ENCODE measurements around the gene ALDH1L2. TPM values are rescaled to one million over a fixed set of nuclear protein-coding genes. Genes with fewer than 3 reads are reported as not detected.

Gene ALDH1L2
- total RNA-seq, 4 donors from 2014 or later: 4.0 to 8.1 (median 7.1) TPM

- TF ChIP-seq CTCF (IDR thresholded peaks at IDR 0.05) (no peak), EP300 (IDR thresholded peaks at IDR 0.05) (no peak), POLR2AphosphoS5 (IDR thresholded peaks at IDR 0.05) (no peak), POLR2A (IDR thresholded peaks at IDR 0.05) (no peak)
- no peak overlapping the region for H3K4me3 ChIP-seq
- no peaks in the 10 kb centered on the region for H3K4me1 ChIP-seq
- H3K9me3 ChIP-seq: no peaks in the 10 kb centered on the region
- WGBS, 2 donors (ENCODE audit: low coverage in 1 of 2): 75 to 87% methylated on average over 3 of the region's 3 CpGs
- no peaks in the 10 kb centered on the region for H3K27me3 ChIP-seq
- ATAC-seq: no peak
- H3K27ac ChIP-seq: no peak overlapping the region
- peaks cover 0 to 15% of the 10 kb centered on the region in 2 donors for H3K36me3 ChIP-seq
These were observed 7.3 kb downstream of the ALDH1L2 start for GRCh38 chr12:105076913-105077312.

GRCh38 chr12:105076098-105076497 is 8.2 kb downstream of the ALDH1L2 start:
- H3K27ac ChIP-seq: no peak overlapping the region
- ATAC-seq: no peak
- no peaks in the 10 kb centered on the region for H3K4me1 ChIP-seq
- H3K4me3 ChIP-seq: no peak overlapping the region
- no peaks in the 10 kb centered on the region for H3K9me3 ChIP-seq
- no peaks in the 10 kb centered on the region for H3K27me3 ChIP-seq
- no peak for TF ChIP-seq EP300 (IDR thresholded peaks at IDR 0.05)
- TF ChIP-seq POLR2AphosphoS5 (IDR thresholded peaks at IDR 0.05): no peak
- no peak for TF ChIP-seq POLR2A (IDR thresholded peaks at IDR 0.05)
- no peak for TF ChIP-seq CTCF (IDR thresholded peaks at IDR 0.05)
- 83 to 88% methylated on average over 1 of the region's 1 CpG for WGBS, 2 donors (ENCODE audit: low coverage in 1 of 2)
- H3K36me3 ChIP-seq: peaks cover 0 to 15% of the 10 kb centered on the region in 2 donors

GRCh38 chr12:105072888-105073488 is 11.3 kb downstream of the ALDH1L2 start:
- H3K4me3 ChIP-seq: no peak overlapping the region
- no peak for TF ChIP-seq POLR2AphosphoS5 (IDR thresholded peaks at IDR 0.05)
- H3K4me1 ChIP-seq: no peaks in the 10 kb centered on the region
- no peak overlapping the region for H3K27ac ChIP-seq
- H3K36me3 ChIP-seq: peaks cover 0 to 35% of the 10 kb centered on the region in 2 donors
- H3K27me3 ChIP-seq: no peaks in the 10 kb centered on the region
- WGBS, 2 donors (ENCODE audit: low coverage in 1 of 2): 87 to 89% methylated on average over 4 to 6 of the region's 6 CpGs
- no peak for ATAC-seq
- no peaks in the 10 kb centered on the region for H3K9me3 ChIP-seq

GRCh38 chr12:105071981-105072380 is 12.3 kb downstream of the ALDH1L2 start:
- peaks cover 0 to 42% of the 10 kb centered on the region in 2 donors for H3K36me3 ChIP-seq
- H3K27ac ChIP-seq: no peak overlapping the region
- 88 to 93% methylated on average over 3 of the region's 3 CpGs for WGBS, 2 donors (ENCODE audit: low coverage in 1 of 2)
- H3K27me3 ChIP-seq: no peaks in the 10 kb centered on the region
- TF ChIP-seq POLR2A (IDR thresholded peaks at IDR 0.05) (no peak), EP300 (IDR thresholded peaks at IDR 0.05) (no peak), POLR2AphosphoS5 (IDR thresholded peaks at IDR 0.05) (no peak), CTCF (IDR thresholded peaks at IDR 0.05) (no peak)
- no peak for ATAC-seq
- H3K4me3 ChIP-seq: no peak overlapping the region
- H3K9me3 ChIP-seq: no peaks in the 10 kb centered on the region
- no peaks in the 10 kb centered on the region for H3K4me1 ChIP-seq

- Histone ChIP-seq H3K27me3 (no peaks in the 10 kb centered on the region), H3K9me3 (no peaks in the 10 kb centered on the region), H3K4me1 (no peaks in the 10 kb centered on the region), H3K27ac (no peak overlapping the region), H3K36me3 (peaks cover 0 to 58% of the 10 kb centered on the region in 2 donors), H3K4me3 (no peak overlapping the region)
- ATAC-seq: no peak
- 60 to 80% methylated on average over 4 of the region's 4 CpGs for WGBS, 2 donors (ENCODE audit: low coverage in 1 of 2)
- TF ChIP-seq POLR2A (IDR thresholded peaks at IDR 0.05) (no peak), POLR2AphosphoS5 (IDR thresholded peaks at IDR 0.05) (no peak), CTCF (IDR thresholded peaks at IDR 0.05) (no peak), EP300 (IDR thresholded peaks at IDR 0.05) (no peak)
These were observed 14.1 kb downstream of the ALDH1L2 start for GRCh38 chr12:105069936-105070702.
